ENCODE results near the gene RAB20. TPM values are rescaled to one million over a fixed set of nuclear protein-coding genes. Genes with fewer than 3 reads are reported as not detected.
A peak's percentile ranks its signal among the peaks of the same experiment; 100 is the strongest.

RAB20 gene
- total and polyA plus RNA-seq, 10 of the 15 experiments (the other 5 are each of a cell fraction or from before 2014, with no cell fraction given): 0.48 to 33.1 (median 9.6) TPM

GRCh38 chr13:110525328-110526319, 35.9 kb downstream of the RAB20 start:
- in situ Hi-C loops (cut with MboI) (no loop called here), intact Hi-C loops (cut with micrococcal nuclease; ENCODE audit: unreplicated experiment) (loop anchor here (1.0 to 5.0 kb wide), 2 partner anchors 53 to 69 kb away; no protein-coding TSS in a partner anchor)
- ChIA-PET CTCF (interaction anchor here (0.6 to 3.7 kb wide), 17 partner anchors 9 to 302 kb away, joined by 3 to 55 read pairs (median 3); partner anchors contain the start of gene RAB20), POLR2A (interaction anchor here (1.6 kb wide), 1 partner anchor 70 kb away, joined by 5 read pairs; no protein-coding TSS in a partner anchor), RAD21 (ENCODE audit: unreplicated experiment) (interaction anchor here (0.6 to 3.2 kb wide), 8 partner anchors 10 to 101 kb away, joined by 3 to 28 read pairs (median 5); partner anchors contain the start of gene RAB20), SMC1A (ENCODE audit: uncharacterized antibody, unreplicated experiment) (interaction anchor here (0.6 to 5.9 kb wide), 12 partner anchors 9 to 542 kb away, joined by 3 to 38 read pairs (median 4); partner anchors contain the start of gene RAB20)
- Histone ChIP-seq H3K27ac (ENCODE audit: control insufficient read depth, insufficient read depth) (no peak overlapping the region), H2AFZ (ENCODE audit: control insufficient read depth, low read depth, low read length) (no peak overlapping the region), H3K9ac (ENCODE audit: control insufficient read depth, insufficient read depth, low read length) (no peak overlapping the region), H3K36me3 (ENCODE audit: control insufficient read depth in 2 of 2, insufficient read depth in 2 of 2, low read length in 1 of 2) (peaks cover 2 to 5% of the 10 kb centered on the region in 2 experiments; a peak in 2 of 4 replicates), H3K4me3 (no peak overlapping the region), H4K20me1 (ENCODE audit: control insufficient read depth, insufficient read depth) (no peaks in the 10 kb centered on the region), H3K9me3 (replicated peaks; ENCODE audit: control insufficient read depth, insufficient read depth, low read length) (no peaks in the 10 kb centered on the region), H3K27me3 (replicated peaks in 1 of 2; ENCODE audit: control insufficient read depth in 2 of 2, insufficient read depth in 2 of 2, low read length in 1 of 2) (no peaks in the 10 kb centered on the region), H3K4me2 (ENCODE audit: control insufficient read depth, insufficient read depth) (peak overlapping the region; percentile 38; the same call in 1 of the 2 replicates), H3K4me1 (ENCODE audit: control insufficient read depth, insufficient read depth, low read length) (peaks cover 18% of the 10 kb centered on the region), H3K79me2 (ENCODE audit: control insufficient read depth, insufficient read depth, low read length) (no peaks in the 10 kb centered on the region)
- BruUV-seq (replicated peaks): no TSS peak
- FAIRE-seq: peak; percentile 27
- peak; percentile 35 for DNase-seq (ENCODE audit: low read depth, low spot score)
- ATAC-seq: peak; percentile 90
- WGBS (ENCODE audit: insufficient coverage, insufficient replicate concordance, low lambda C conversion rate, missing lambda C conversion rate): 23% methylated on average over 25 of the region's 25 CpGs
- TF ChIP-seq SREBF1 (IDR thresholded peaks at IDR 0.05; ENCODE audit: low read length): no peak
- TF ChIP-seq CBX5 (IDR thresholded peaks at IDR 0.05; ENCODE audit: low read depth): no peak
- TF ChIP-seq SREBF2 (IDR thresholded peaks at IDR 0.05; ENCODE audit: low read length): no peak
- no peak for TF ChIP-seq CBX3 (IDR thresholded peaks at IDR 0.05; ENCODE audit: borderline replicate concordance, low read depth)
- TF ChIP-seq HDAC6 (IDR thresholded peaks at IDR 0.05; ENCODE audit: unreplicated experiment): no peak
- TF ChIP-seq SP1 (IDR thresholded peaks at IDR 0.05; ENCODE audit: low read depth, low read length): no peak
- TF ChIP-seq NR2C1 (IDR thresholded peaks at IDR 0.05): no peak
- TF ChIP-seq KDM1A (IDR thresholded peaks at IDR 0.05; ENCODE audit: borderline replicate concordance): no peak
- TF ChIP-seq RBBP5 (conservative IDR thresholded peaks at IDR 0.05): no peak
- TF ChIP-seq, protein P1, sequence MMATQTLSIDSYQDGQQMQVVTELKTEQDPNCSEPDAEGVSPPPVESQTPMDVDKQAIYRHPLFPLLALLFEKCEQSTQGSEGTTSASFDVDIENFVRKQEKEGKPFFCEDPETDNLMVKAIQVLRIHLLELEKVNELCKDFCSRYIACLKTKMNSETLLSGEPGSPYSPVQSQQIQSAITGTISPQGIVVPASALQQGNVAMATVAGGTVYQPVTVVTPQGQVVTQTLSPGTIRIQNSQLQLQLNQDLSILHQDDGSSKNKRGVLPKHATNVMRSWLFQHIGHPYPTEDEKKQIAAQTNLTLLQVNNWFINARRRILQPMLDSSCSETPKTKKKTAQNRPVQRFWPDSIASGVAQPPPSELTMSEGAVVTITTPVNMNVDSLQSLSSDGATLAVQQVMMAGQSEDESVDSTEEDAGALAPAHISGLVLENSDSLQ (IDR thresholded peaks at IDR 0.05): no peak
- no peak for TF ChIP-seq MYB (IDR thresholded peaks at IDR 0.05; ENCODE audit: borderline replicate concordance, low read depth, low read length)
- peak; percentile 15; the same call in 1 of the 2 replicates for TF ChIP-seq IRF5 (IDR thresholded peaks at IDR 0.05; ENCODE audit: borderline replicate concordance)
- no peak for TF ChIP-seq ESRRA (IDR thresholded peaks at IDR 0.05; ENCODE audit: low read length)
- 0 out of 2 replicates have a peak, but pooled peaks have one; percentile 23 for TF ChIP-seq CREB1 (IDR thresholded peaks at IDR 0.05; ENCODE audit: low read depth)
- no peak for TF ChIP-seq ZNF217 (IDR thresholded peaks at IDR 0.05)
- TF ChIP-seq DPF2 (IDR thresholded peaks at IDR 0.05): peak; percentile 57; the same call in 1 of the 2 replicates
- TF ChIP-seq EP300 (IDR thresholded peaks at IDR 0.05; ENCODE audit: borderline replicate concordance in 1 of 2, control insufficient read depth in 1 of 2, low read depth in 2 of 2, low read length in 2 of 2): peak in 1 of 2 experiments; percentile 60; a peak in 1 of 4 replicates
- no peak for TF ChIP-seq GATAD2B (conservative IDR thresholded peaks at IDR 0.05; ENCODE audit: low read depth)
